GM21786 (cell line): ENCODE results near the gene MTHFR.

Source experiments
- ATAC-seq: cut with Tn5 transposase; IDR thresholded peaks from one replicate; pipeline ENCODE4 v1.9.1; 2021; ENCODE audit not compliant: unreplicated experiment

MTHFR gene

GRCh38 chr1:11736746-11737639 is 68.8 kb downstream of the MTHFR start:
- peak; percentile 35 for ATAC-seq

GRCh38 chr1:11735854-11736745 is 69.7 kb downstream of the MTHFR start, which contains the start of gene AGTRAP:
Gene AGTRAP (plus strand): TSS chr1:11736136. CDS start chr1:11736209, 73 bp downstream.
- peak; percentile 72 for ATAC-seq
